OCI-LY3 (cell line): ENCODE results near the gene TIGD6.

Experiments used
- H2AFZ ChIP-seq: fragments of 200-600, 300-600 bp; shearing (Covaris generic); 2 replicates; pipeline ENCODE4 v1.6.0; 2014; ENCODE audit warnings: antibody characterized with exemption, low read depth, low read length
- H3K27ac ChIP-seq: fragments of 200-600, 300-600 bp; sonication (generic); 2 replicates; pipeline ENCODE4 v1.5.1; 2014; ENCODE audit warnings: mild to moderate bottlenecking, low read length, moderate library complexity, mixed read lengths
- H3K27me3 ChIP-seq: fragments of 200-600, 300-600 bp; sonication (generic); 2 replicates; pipeline ENCODE4 v1.6.1; 2014; ENCODE audit warnings: low read depth, low read length, mixed read lengths
- H3K36me3 ChIP-seq: fragments of 200-600, 300-600 bp; sonication (generic); replicated peaks from 2 replicates; pipeline ENCODE3; 2014; ENCODE audit warnings: low read depth, low read length, mixed read lengths
- H3K4me1 ChIP-seq: fragments of 300-600, 200-600 bp; sonication (generic); 2 replicates; pipeline ENCODE4 v1.6.1; 2014; ENCODE audit warnings: low read length, mixed read lengths
- H3K4me2 ChIP-seq: fragments of 200-600, 300-600 bp; sonication (generic); 2 replicates; pipeline ENCODE4 v1.6.1; 2014; ENCODE audit warnings: low read length, mixed read lengths
- H3K4me3 ChIP-seq: fragments of 300-600, 200-600 bp; sonication (generic); 2 replicates; pipeline ENCODE4 v1.5.1; 2014; ENCODE audit warnings: antibody characterized with exemption, mild to moderate bottlenecking, low read length, moderate library complexity
- H3K79me2 ChIP-seq: fragments of 300-600, 200-600 bp; shearing (Covaris generic); 2 replicates; pipeline ENCODE4 v1.6.1; 2014; ENCODE audit warnings: mild to moderate bottlenecking, low read length, mixed read lengths
- H3K9ac ChIP-seq: fragments of 300-600, 200-600 bp; shearing (Covaris generic); 2 replicates; pipeline ENCODE4 v1.6.0; 2014; ENCODE audit warnings: mild to moderate bottlenecking, low read length, moderate library complexity
- H3K9me3 ChIP-seq: fragments of 200-600, 300-600 bp; shearing (Covaris generic); 2 replicates; pipeline ENCODE4 v1.6.1; 2014; ENCODE audit warnings: low read length, mixed read lengths; ENCODE audit not compliant: insufficient read depth
- H4K20me1 ChIP-seq: fragments of 200-600, 300-600 bp; sonication (generic); 2 replicates; pipeline ENCODE4 v1.6.1; 2016; ENCODE audit warnings: low read length, mixed read lengths; ENCODE audit not compliant: insufficient read depth
- EZH2phosphoT487 ChIP-seq: fragments of 200-600 bp; shearing (Covaris generic); IDR thresholded peaks from 2 replicates; pipeline ENCODE4 v1.6.1; 2018; ENCODE audit warnings: antibody characterized with exemption, mixed run types, low read depth
- TF ChIP-seq, protein P1 (sequence below): fragments of 200-600, 300-600 bp; sonication (generic); IDR thresholded peaks from 2 replicates; pipeline ENCODE4 v1.5.1; 2014; ENCODE audit warnings: antibody characterized with exemption, low read length, low read depth

The TIGD6 gene

DNA sequence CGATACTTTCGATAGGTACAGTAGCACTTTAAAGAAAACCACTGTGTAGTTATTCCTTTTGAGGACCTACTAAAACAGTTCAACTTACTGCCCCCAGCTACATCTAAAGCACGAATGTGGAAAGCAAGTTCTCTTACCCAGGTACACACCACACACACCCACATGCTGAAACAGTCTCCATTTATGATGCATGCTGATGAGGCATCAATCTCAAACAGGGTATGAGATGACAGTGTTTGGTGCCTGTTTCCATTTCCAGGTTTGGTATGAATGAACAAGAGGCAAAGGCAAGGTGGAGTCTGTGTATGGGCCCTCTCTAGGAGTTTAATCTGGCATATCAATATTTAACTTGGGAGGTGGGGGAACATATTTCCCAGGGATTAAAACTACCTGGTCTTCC, 14.0 kb upstream of the TIGD6 start:
- Histone ChIP-seq H3K79me2 (0 out of 2 replicates have a peak, but pooled peaks cover 4% of the 10 kb centered on the region), H4K20me1 (no peaks in the 10 kb centered on the region), H2AFZ (no peak overlapping the region), H3K9ac (no peak overlapping the region), H3K4me2 (no peak overlapping the region), H3K9me3 (no peaks in the 10 kb centered on the region), H3K27ac (no peak overlapping the region), H3K4me3 (no peak overlapping the region), H3K4me1 (no peaks in the 10 kb centered on the region), H3K27me3 (no peaks in the 10 kb centered on the region), H3K36me3 (peaks cover 78% of the 10 kb centered on the region)
- no peak for TF ChIP-seq EZH2phosphoT487
- TF ChIP-seq, protein P1, sequence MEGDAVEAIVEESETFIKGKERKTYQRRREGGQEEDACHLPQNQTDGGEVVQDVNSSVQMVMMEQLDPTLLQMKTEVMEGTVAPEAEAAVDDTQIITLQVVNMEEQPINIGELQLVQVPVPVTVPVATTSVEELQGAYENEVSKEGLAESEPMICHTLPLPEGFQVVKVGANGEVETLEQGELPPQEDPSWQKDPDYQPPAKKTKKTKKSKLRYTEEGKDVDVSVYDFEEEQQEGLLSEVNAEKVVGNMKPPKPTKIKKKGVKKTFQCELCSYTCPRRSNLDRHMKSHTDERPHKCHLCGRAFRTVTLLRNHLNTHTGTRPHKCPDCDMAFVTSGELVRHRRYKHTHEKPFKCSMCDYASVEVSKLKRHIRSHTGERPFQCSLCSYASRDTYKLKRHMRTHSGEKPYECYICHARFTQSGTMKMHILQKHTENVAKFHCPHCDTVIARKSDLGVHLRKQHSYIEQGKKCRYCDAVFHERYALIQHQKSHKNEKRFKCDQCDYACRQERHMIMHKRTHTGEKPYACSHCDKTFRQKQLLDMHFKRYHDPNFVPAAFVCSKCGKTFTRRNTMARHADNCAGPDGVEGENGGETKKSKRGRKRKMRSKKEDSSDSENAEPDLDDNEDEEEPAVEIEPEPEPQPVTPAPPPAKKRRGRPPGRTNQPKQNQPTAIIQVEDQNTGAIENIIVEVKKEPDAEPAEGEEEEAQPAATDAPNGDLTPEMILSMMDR = no peak

DNA sequence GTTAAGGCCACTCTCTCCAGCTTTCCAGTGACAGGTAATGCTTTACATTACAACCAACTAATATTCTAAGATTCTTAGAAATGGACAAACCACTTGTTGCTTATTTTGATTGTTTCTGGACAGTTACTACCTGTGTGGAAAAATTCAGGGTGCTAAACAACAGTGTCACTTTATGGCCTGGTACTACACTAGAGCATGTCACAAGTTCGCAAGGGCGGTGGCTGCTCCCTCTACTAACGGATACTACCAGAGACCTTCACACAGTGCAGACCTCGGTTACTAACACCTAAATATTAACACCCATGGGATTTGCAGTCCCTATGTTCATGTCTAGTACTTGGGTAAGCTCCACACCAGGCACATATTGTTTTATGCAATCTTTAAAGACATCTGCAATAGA, 13.5 kb upstream of the TIGD6 start:
- Histone ChIP-seq H3K79me2 (0 out of 2 replicates have a peak, but pooled peaks cover 4% of the 10 kb centered on the region), H3K9ac (no peak overlapping the region), H3K4me2 (no peak overlapping the region), H3K27me3 (no peaks in the 10 kb centered on the region), H3K9me3 (no peaks in the 10 kb centered on the region), H3K27ac (no peak overlapping the region), H2AFZ (no peak overlapping the region), H3K4me3 (no peak overlapping the region), H3K36me3 (peaks cover 73% of the 10 kb centered on the region), H4K20me1 (no peaks in the 10 kb centered on the region), H3K4me1 (no peaks in the 10 kb centered on the region)
- no peak for TF ChIP-seq EZH2phosphoT487
- TF ChIP-seq, protein P1 = no peak

DNA sequence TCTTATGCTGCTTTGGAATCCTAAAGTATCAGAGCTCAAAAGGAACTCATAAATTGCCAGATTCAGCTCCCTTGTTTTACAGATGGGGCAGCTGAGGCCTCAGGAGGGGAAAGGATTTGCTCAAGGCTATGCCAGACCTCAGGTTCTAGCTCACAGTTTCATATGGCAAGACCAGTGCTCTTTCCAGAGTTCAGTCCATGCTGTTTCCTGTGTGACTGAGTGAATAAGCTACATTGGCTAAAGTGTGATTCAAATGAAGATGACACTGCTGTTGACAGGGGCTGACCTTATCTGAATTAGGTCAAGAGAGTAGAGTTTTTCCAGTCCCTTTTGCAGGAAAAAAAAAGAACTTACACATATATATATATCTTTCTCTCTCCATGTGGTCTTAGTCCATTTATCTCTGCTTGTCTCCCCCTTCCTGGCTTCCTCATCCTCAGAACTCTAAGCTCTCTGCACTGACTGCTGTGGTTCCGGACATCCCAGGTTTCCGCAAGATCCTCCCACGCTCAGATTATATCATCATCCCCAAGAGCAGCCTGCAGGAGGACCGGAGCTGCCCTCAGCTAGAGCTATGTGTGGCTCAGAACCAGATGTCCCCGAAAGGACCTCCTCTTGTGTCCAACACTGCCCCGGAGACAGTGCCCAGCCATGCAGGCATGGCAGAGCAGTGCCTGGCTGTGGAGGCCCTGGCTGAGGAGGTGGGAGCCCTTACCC, 9.4 kb upstream of the TIGD6 start:
- H4K20me1 ChIP-seq = no peaks in the 10 kb centered on the region
- H3K9ac ChIP-seq = no peak overlapping the region
- H3K4me1 ChIP-seq = no peaks in the 10 kb centered on the region
- no peak overlapping the region for H3K27ac ChIP-seq
- H3K4me3 ChIP-seq = no peak overlapping the region
- TF ChIP-seq EZH2phosphoT487 = no peak
- TF ChIP-seq, protein P1 = no peak
- H3K4me2 ChIP-seq = no peak overlapping the region
- H3K9me3 ChIP-seq = no peaks in the 10 kb centered on the region
- peaks cover 47% of the 10 kb centered on the region for H3K36me3 ChIP-seq
- peaks cover 13% of the 10 kb centered on the region for H3K79me2 ChIP-seq
- no peak overlapping the region for H2AFZ ChIP-seq
- no peaks in the 10 kb centered on the region for H3K27me3 ChIP-seq

DNA sequence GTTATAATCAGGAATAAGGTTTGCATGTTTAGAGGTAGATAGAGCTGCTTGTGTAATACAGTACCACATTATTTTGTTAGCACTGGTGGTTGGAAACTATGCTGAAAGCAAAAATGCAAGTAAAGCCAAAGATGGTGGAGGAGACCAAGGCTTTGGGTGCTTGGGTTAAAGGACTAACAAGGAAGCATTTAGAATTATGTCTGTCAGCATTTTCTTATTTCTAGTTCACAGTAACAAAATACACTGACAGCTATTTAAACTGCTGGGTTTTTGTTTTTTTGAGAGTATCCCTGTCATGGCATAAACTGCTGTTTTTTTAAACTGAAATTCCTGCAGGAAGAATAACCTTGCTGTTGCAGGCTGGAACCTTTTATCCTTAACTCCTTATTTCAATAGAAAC, 6.6 kb upstream of the TIGD6 start:
- H3K79me2 ChIP-seq = peaks cover 36% of the 10 kb centered on the region
- H3K27me3 ChIP-seq = no peaks in the 10 kb centered on the region
- H3K36me3 ChIP-seq = peaks cover 28% of the 10 kb centered on the region
- no peak overlapping the region for H3K9ac ChIP-seq
- no peak overlapping the region for H2AFZ ChIP-seq
- no peaks in the 10 kb centered on the region for H3K9me3 ChIP-seq
- no peak overlapping the region for H3K4me3 ChIP-seq
- TF ChIP-seq, protein P1 = no peak
- no peak for TF ChIP-seq EZH2phosphoT487
- H4K20me1 ChIP-seq = peaks cover 7% of the 10 kb centered on the region; the same call in 1 of the 2 replicates
- peaks cover 8% of the 10 kb centered on the region for H3K4me1 ChIP-seq
- H3K4me2 ChIP-seq = no peak overlapping the region
- H3K27ac ChIP-seq = no peak overlapping the region
